Measurements from ENCODE around the gene PNPLA1. TPM values are rescaled to one million over a fixed set of nuclear protein-coding genes. Genes with fewer than 3 reads are reported as not detected.

The PNPLA1 gene
- total RNA-seq, 1 experiment from 2014 or later, result not detected

DNA sequence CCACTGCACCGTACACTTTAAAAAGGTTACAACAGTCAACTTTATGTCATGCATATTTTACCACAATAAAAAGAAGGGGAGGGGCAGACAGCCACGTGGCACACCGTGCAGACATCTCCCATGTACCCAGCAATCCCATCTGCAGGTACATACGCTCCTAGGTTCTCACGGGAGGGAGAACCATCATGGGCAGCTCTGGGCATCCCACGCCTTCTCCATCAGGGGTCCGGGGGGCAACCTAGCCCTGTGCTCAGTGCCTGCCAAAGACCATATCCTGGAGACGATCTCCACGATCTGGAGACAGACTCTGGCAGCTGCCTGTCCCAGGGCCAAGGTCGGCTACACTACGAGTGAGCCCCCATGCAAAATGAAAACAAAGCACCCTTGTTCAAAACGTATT lies 69.3 kb downstream of the PNPLA1 start:
- ChIA-PET CTCF (interaction anchor here (2.4 kb wide), 1 partner anchor 17 kb away, joined by 26 read pairs; no protein-coding TSS in a partner anchor), POLR2A (no interaction called here)
- Mint-ChIP-seq H3K27ac (no peak overlapping the region), H3K9me3 (no peaks in the 10 kb centered on the region), H3K4me1 (peaks cover 15% of the 10 kb centered on the region), H3K4me3 (no peak overlapping the region), H3K36me3 (no peaks in the 10 kb centered on the region), H3K27me3 (ENCODE audit: low read depth) (peaks cover 18% of the 10 kb centered on the region)
- no peak for DNase-seq (ENCODE audit: low spot score)
- TF ChIP-seq SP1 (CRISPR knock-in tag; conservative IDR thresholded peaks at IDR 0.05) (no peak), ZNF219 (CRISPR knock-in tag; IDR thresholded peaks at IDR 0.05; ENCODE audit: borderline replicate concordance) (no peak), ZSCAN18 (CRISPR knock-in tag; IDR thresholded peaks at IDR 0.05) (no peak), USF1 (CRISPR knock-in tag; IDR thresholded peaks at IDR 0.05) (no peak), FOXJ3 (CRISPR knock-in tag; IDR thresholded peaks at IDR 0.05; ENCODE audit: borderline replicate concordance) (no peak)
- TF ChIP-seq, protein P1, sequence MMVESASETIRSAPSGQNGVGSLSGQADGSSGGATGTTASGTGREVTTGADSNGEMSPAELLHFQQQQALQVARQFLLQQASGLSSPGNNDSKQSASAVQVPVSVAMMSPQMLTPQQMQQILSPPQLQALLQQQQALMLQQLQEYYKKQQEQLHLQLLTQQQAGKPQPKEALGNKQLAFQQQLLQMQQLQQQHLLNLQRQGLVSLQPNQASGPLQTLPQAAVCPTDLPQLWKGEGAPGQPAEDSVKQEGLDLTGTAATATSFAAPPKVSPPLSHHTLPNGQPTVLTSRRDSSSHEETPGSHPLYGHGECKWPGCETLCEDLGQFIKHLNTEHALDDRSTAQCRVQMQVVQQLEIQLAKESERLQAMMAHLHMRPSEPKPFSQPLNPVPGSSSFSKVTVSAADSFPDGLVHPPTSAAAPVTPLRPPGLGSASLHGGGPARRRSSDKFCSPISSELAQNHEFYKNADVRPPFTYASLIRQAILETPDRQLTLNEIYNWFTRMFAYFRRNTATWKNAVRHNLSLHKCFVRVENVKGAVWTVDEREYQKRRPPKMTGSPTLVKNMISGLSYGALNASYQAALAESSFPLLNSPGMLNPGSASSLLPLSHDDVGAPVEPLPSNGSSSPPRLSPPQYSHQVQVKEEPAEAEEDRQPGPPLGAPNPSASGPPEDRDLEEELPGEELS (CRISPR knock-in tag; IDR thresholded peaks at IDR 0.05), result no peak
- TF ChIP-seq, protein P2, sequence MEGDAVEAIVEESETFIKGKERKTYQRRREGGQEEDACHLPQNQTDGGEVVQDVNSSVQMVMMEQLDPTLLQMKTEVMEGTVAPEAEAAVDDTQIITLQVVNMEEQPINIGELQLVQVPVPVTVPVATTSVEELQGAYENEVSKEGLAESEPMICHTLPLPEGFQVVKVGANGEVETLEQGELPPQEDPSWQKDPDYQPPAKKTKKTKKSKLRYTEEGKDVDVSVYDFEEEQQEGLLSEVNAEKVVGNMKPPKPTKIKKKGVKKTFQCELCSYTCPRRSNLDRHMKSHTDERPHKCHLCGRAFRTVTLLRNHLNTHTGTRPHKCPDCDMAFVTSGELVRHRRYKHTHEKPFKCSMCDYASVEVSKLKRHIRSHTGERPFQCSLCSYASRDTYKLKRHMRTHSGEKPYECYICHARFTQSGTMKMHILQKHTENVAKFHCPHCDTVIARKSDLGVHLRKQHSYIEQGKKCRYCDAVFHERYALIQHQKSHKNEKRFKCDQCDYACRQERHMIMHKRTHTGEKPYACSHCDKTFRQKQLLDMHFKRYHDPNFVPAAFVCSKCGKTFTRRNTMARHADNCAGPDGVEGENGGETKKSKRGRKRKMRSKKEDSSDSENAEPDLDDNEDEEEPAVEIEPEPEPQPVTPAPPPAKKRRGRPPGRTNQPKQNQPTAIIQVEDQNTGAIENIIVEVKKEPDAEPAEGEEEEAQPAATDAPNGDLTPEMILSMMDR (IDR thresholded peaks at IDR 0.05), result no peak
- ATAC-seq, result no peak

DNA sequence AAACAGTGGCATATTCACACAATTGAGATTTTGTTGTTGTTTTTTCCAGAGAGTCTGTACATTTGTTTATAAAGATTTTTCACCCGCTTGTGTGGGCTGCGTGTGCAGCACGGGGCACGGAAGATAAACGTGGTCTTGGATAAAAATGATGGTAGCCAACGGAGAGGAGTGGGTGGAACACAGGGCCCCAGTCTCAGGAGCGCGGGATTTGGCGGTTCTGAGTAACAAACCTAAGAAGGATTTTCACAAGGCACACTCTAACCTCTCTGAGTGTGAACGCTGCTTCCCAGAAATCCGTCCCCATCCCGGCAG lies 70.4 kb downstream of the PNPLA1 start:
- ChIA-PET CTCF (interaction anchor here (0.6 to 2.6 kb wide), 35 partner anchors 9 to 367 kb away, joined by 3 to 47 read pairs (median 7); no protein-coding TSS in a partner anchor), POLR2A (interaction anchor here (1.2 kb wide), 1 partner anchor 20 kb away, joined by 4 read pairs; no protein-coding TSS in a partner anchor)
- H3K4me3 Mint-ChIP-seq, result peak overlapping the region; percentile 70
- ATAC-seq, result no peak
- no peak overlapping the region for H3K27ac Mint-ChIP-seq
- TF ChIP-seq ETV6 (CRISPR knock-in tag; IDR thresholded peaks at IDR 0.05) (no peak), ZNF121 (CRISPR knock-in tag; IDR thresholded peaks at IDR 0.05) (no peak), NR3C1 (CRISPR knock-in tag; conservative IDR thresholded peaks at IDR 0.05; ENCODE audit: low read depth) (no peak), ZSCAN18 (CRISPR knock-in tag; IDR thresholded peaks at IDR 0.05) (no peak), SOX15 (CRISPR knock-in tag; IDR thresholded peaks at IDR 0.05) (no peak), HMGA2 (CRISPR knock-in tag; IDR thresholded peaks at IDR 0.05) (no peak), ZNF263 (CRISPR knock-in tag; IDR thresholded peaks at IDR 0.05; ENCODE audit: low read depth) (no peak)
- no peaks in the 10 kb centered on the region for H3K36me3 Mint-ChIP-seq
- H3K9me3 Mint-ChIP-seq, result no peaks in the 10 kb centered on the region
- H3K4me1 Mint-ChIP-seq, result peaks cover 8% of the 10 kb centered on the region
- no peak for DNase-seq (ENCODE audit: low spot score)
- H3K27me3 Mint-ChIP-seq (ENCODE audit: low read depth), result peaks cover 16% of the 10 kb centered on the region

- POLR2A ChIA-PET, result interaction anchor here (1.2 kb wide), 1 partner anchor 19 kb away, joined by 4 read pairs; no protein-coding TSS in a partner anchor
- Mint-ChIP-seq H3K4me1 (peaks cover 9% of the 10 kb centered on the region), H3K9me3 (no peaks in the 10 kb centered on the region), H3K36me3 (no peaks in the 10 kb centered on the region), H3K27ac (no peak overlapping the region; the same call in 1 of the 2 replicates), H3K27me3 (ENCODE audit: low read depth) (peaks cover 15% of the 10 kb centered on the region), H3K4me3 (peak overlapping the region; percentile 70)
- DNase-seq (ENCODE audit: low spot score) (peak; percentile 83), ATAC-seq (peak; percentile 84)
- CTCF ChIA-PET, result interaction anchor here (0.5 to 2.6 kb wide), 58 partner anchors 8 to 1572 kb away, joined by 3 to 47 read pairs (median 5); partner anchors contain the start of gene CDKN1A
- TF ChIP-seq, protein P2 (IDR thresholded peaks at IDR 0.05), result peak; percentile 93
- 0 out of 2 replicates have a peak, but pooled peaks have one; percentile 19 for TF ChIP-seq USF1 (CRISPR knock-in tag; IDR thresholded peaks at IDR 0.05)
- TF ChIP-seq JAZF1 (CRISPR knock-in tag; IDR thresholded peaks at IDR 0.05), result no peak
- no peak for TF ChIP-seq RELA (CRISPR knock-in tag; IDR thresholded peaks at IDR 0.05; ENCODE audit: borderline replicate concordance)
- no peak for TF ChIP-seq GTF2I (CRISPR knock-in tag; conservative IDR thresholded peaks at IDR 0.05)
- TF ChIP-seq ZSCAN18 (CRISPR knock-in tag; IDR thresholded peaks at IDR 0.05), result no peak
- TF ChIP-seq GABPB1 (CRISPR knock-in tag; IDR thresholded peaks at IDR 0.05), result peak; percentile 53; the same call in 1 of the 2 replicates
- TF ChIP-seq ETV6 (CRISPR knock-in tag; IDR thresholded peaks at IDR 0.05), result no peak
Measured at GRCh38 chr6:36340618-36341454, 71.0 kb downstream of the PNPLA1 start.

All from WTC11 (cell line).